Measurements from ENCODE around the gene AURKAIP1. TPM values are rescaled to one million over a fixed set of nuclear protein-coding genes. Genes with fewer than 3 reads are reported as not detected.

Gene AURKAIP1
- total and polyA plus RNA-seq, 9 of the 15 experiments (the other 6 are each of a cell fraction or from before 2014, with no cell fraction given), result 7.8 to 478 (median 92.0) TPM

DNA sequence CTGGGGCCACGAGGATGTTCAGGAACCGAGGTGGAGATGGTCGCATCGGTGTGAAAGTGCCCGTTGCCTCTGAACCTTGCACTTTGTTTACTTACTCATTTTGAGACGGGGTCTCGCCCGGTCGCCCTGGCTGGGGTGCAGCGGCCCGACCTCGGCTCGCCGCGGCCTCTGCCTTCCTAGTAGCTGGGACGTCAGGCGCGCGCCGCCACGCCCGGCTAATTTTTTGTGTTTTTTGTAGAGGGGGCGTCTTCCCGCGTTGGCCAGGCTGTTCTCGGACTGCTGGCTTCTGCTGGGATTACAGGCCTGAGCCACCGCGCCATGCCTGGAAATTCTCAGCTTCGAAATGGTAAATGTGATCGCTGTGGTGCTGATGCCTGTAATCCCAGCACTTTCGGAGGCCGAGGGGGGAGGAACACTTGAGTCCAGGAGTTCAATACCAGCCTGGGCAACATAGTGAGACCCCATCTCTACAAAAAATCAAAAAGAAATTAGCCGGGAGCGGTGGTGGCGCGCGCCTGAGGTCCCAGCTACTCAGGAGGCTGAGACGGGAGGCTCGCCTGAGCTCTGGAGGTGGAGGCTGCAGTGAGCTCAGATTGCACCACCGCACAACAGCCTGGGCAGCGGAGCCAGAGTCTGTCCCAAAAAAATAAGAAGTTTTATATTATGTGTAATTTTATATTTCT, 32.8 kb upstream of the AURKAIP1 start (continued):
- TF ChIP-seq HDAC1 (IDR thresholded peaks at IDR 0.05), result no peak
- no peak for TF ChIP-seq TOE1 (IDR thresholded peaks at IDR 0.05; ENCODE audit: borderline replicate concordance)
- TF ChIP-seq TOE1 (CRISPR knock-in tag; IDR thresholded peaks at IDR 0.05; ENCODE audit: borderline replicate concordance, low read depth), result no peak
- no peak for TF ChIP-seq RNF2 (IDR thresholded peaks at IDR 0.05)
- no peak for TF ChIP-seq CBX5 (IDR thresholded peaks at IDR 0.05; ENCODE audit: borderline replicate concordance, low read depth)
- TF ChIP-seq, protein P1, sequence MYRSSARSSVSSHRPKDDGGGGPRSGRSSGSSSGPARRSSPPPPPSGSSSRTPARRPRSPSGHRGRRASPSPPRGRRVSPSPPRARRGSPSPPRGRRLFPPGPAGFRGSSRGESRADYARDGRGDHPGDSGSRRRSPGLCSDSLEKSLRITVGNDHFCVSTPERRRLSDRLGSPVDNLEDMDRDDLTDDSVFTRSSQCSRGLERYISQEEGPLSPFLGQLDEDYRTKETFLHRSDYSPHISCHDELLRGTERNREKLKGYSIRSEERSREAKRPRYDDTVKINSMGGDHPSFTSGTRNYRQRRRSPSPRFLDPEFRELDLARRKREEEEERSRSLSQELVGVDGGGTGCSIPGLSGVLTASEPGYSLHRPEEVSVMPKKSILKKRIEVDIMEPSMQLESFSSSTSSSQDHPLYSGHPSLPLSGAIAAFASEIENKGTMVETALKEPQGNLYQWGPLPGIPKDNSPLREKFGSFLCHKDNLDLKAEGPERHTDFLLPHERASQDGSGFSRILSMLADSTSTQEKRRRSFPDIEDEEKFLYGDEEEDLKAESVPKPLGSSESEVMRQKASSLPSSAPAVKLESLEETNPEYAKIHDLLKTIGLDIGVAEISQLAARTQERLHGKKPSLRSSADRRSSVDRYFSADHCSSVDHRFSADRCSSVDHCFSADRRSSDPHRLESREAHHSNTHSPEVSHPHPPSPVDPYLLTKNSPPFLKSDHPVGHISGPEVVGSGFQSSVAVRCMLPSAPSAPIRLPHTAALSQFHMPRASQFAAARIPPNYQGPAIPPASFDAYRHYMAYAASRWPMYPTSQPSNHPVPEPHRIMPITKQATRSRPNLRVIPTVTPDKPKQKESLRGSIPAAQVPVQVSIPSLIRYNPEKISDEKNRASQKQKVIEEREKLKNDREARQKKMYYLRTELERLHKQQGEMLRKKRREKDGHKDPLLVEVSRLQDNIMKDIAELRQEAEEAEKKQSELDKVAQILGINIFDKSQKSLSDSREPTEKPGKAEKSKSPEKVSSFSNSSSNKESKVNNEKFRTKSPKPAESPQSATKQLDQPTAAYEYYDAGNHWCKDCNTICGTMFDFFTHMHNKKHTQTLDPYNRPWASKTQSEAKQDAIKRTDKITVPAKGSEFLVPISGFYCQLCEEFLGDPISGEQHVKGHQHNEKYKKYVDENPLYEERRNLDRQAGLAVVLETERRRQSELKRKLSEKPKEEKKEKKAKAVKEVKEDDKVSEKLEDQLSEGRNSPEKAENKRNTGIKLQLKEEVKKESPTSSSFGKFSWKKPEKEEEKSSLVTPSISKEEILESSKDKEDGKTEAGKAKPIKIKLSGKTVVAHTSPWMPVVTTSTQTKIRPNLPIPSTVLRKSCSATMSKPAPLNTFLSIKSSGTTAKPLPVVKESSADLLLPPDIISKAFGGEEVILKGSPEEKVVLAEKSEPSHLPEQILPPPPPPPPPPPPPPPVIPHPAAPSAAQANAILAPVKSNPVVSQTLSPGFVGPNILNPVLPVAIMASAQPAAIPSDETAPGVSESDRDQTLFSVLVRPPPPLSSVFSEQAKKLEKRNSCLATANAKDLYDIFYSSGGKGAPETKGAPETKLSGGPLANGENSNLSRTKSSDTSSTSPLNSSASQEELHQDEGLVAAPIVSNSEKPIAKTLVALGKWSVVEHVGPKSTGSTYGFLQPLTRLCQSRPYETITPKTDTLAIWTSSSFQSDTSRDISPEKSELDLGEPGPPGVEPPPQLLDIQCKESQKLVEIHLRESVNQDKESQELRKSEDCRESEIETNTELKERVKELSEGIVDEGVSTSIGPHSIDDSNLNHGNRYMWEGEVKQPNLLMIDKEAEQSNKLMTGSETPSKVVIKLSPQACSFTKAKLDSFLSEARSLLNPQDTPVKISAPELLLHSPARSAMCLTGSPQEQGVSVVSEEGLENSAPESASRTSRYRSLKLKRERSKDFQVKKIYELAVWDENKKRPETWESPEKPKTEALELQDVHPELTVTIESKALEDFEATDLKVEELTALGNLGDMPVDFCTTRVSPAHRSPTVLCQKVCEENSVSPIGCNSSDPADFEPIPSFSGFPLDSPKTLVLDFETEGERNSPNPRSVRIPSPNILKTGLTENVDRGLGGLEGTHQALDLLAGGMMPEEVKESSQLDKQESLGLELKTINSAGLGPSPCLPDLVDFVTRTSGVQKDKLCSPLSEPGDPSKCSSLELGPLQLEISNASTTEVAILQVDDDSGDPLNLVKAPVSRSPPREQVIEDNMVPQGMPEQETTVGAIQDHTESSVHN (IDR thresholded peaks at IDR 0.05; ENCODE audit: borderline replicate concordance in 1 of 2, low read depth in 1 of 2), result no peak
- no peak; the same call in 1 of the 2 replicates for TF ChIP-seq ZBTB17 (CRISPR knock-in tag; IDR thresholded peaks at IDR 0.05)
- no peak for TF ChIP-seq JUN (IDR thresholded peaks at IDR 0.05; ENCODE audit: borderline replicate concordance, low read depth, low read length)
- TF ChIP-seq JUN (CRISPR knock-in tag; IDR thresholded peaks at IDR 0.05; ENCODE audit: borderline replicate concordance), result peak; percentile 84; the same call in 1 of the 2 replicates
- no peak for TF ChIP-seq DIDO1 (tag; IDR thresholded peaks at IDR 0.05; ENCODE audit: low read depth)
- TF ChIP-seq BCLAF1 (IDR thresholded peaks at IDR 0.05; ENCODE audit: borderline replicate concordance in 1 of 2, control insufficient read depth in 1 of 2, low read depth in 2 of 2, low read length in 1 of 2), result peak in 1 of 2 experiments; percentile 50; a peak in 1 of 4 replicates

All from K562 (cell line).